HepG2 (cell line): Measurements from ENCODE around the gene CST4. TPM values are rescaled to one million over a fixed set of nuclear protein-coding genes. Genes with fewer than 3 reads are reported as not detected.

Source experiments
- ATAC-seq: fragments of 200-7000 bp; cut with Tn5 transposase; 3 replicates; pipeline ENCODE4 v1.9.1; 2020; ENCODE audit warnings: mild to moderate bottlenecking, moderate library complexity
- BruUV-seq: library from RNA; stranded (reverse); fragments of 400-500 nt; replicated peaks from 2 replicates; lab custom pipeline; 2021; lab: Mats Ljungman, UMichigan
- CTCF ChIA-PET: fragments of 300-600 bp; formaldehyde crosslinking; extraction: SDS; loops from one replicate; lab custom pipeline; 2021; ENCODE audit warnings: low total read pairs, inconsistent platforms, low intra/inter-chr PET ratio; lab: Yijun Ruan, JAX
- POLR2A ChIA-PET: fragments of 350-600 bp; sonication (Branson Sonifier 250); formaldehyde crosslinking; loops from one replicate; lab custom pipeline; 2020; ENCODE audit warnings: antibody characterized with exemption, inconsistent platforms; lab: Yijun Ruan, JAX
- DNase-seq: peaks from one replicate; pipeline ENCODE4 v3.0.0-alpha.2; 2015; ENCODE audit warnings: low spot score
- FAIRE-seq: peaks from 3 replicates; lab custom pipeline; 2011; peaks lifted over from hg19 to GRCh38; lab: Jason Lieb, UNC
- H2AFZ ChIP-seq: one replicate; pipeline ENCODE4 v1.6.1; 2011; ENCODE audit warnings: low read length, inconsistent platforms
- H3K27ac ChIP-seq: fragments of 300-600 bp; 3 replicates; pipeline ENCODE4 v1.8.0; 2011; ENCODE audit warnings: mixed run types, mild to moderate bottlenecking, mixed read lengths, low read length, inconsistent platforms; ENCODE audit not compliant: insufficient read depth; ENCODE audit errors: extremely low read length
- H3K27me3 ChIP-seq, 2 experiments: fragments of 200-600 bp in 1 of 2; 2 replicates in 1 of 2; 3 replicates in 1 of 2; pipeline versions ENCODE4 v1.6.0 to v1.8.0; 2011; ENCODE audit warnings: low read length in 2 of 2, mild to moderate bottlenecking in 2 of 2, moderate library complexity in 2 of 2, inconsistent platforms in 1 of 2; ENCODE audit not compliant: insufficient read depth in 2 of 2, control insufficient read depth in 1 of 2
- H3K36me3 ChIP-seq, 2 experiments: fragments of 200-600 bp in 1 of 2; replicated peaks in 1 of 2; 2 replicates in 1 of 2; 3 replicates in 1 of 2; pipeline versions ENCODE4 v1.5.1 to v1.8.0; 2011; ENCODE audit warnings: low read length in 2 of 2, inconsistent platforms in 1 of 2; ENCODE audit not compliant: insufficient read depth in 2 of 2, control insufficient read depth in 1 of 2
- H3K4me1 ChIP-seq: 2 replicates; pipeline ENCODE4 v1.5.1; 2012; ENCODE audit warnings: low read length, inconsistent platforms; ENCODE audit not compliant: insufficient read depth
- H3K4me2 ChIP-seq: 2 replicates; pipeline ENCODE4 v1.6.0; 2011; ENCODE audit warnings: low read depth, low read length, inconsistent platforms
- H3K4me3 ChIP-seq, 3 experiments: fragments of 200-600 bp in 1 of 3; sonication (generic), shearing (Covaris generic) in 1 of 3; replicated peaks in 1 of 3; 2 replicates each; pipeline ENCODE4 v1.5.1; 2011 to 2016; ENCODE audit warnings: low read length in 3 of 3, inconsistent platforms in 2 of 3, low read depth in 2 of 3, mild to moderate bottlenecking in 2 of 3, control low read depth in 1 of 3, mixed read lengths in 1 of 3; ENCODE audit not compliant: insufficient read depth in 1 of 3
- H3K79me2 ChIP-seq: one replicate; pipeline ENCODE4 v1.6.1; 2011; ENCODE audit warnings: low read length, inconsistent platforms; ENCODE audit not compliant: insufficient read depth
- H3K9ac ChIP-seq: 2 replicates; pipeline ENCODE4 v1.6.0; 2011; ENCODE audit warnings: mild to moderate bottlenecking, low read depth, low read length, inconsistent platforms; ENCODE audit not compliant: insufficient read depth
- H3K9me3 ChIP-seq: 2 replicates; pipeline ENCODE4 v1.5.1; 2012; ENCODE audit warnings: mild to moderate bottlenecking, low read length
- H4K20me1 ChIP-seq: 2 replicates; pipeline ENCODE4 v1.6.0; 2011; ENCODE audit warnings: inconsistent platforms, mild to moderate bottlenecking, low read length, moderate library complexity; ENCODE audit not compliant: insufficient read depth
- ATF7 ChIP-seq, 2 experiments: fragments of 450-650 bp in 1 of 2; sonication (generic) in 1 of 2; formaldehyde crosslinking in 1 of 2; IDR thresholded peaks; 2 replicates each; pipeline versions ENCODE4 v1.4.0 to v1.6.1; 2016 to 2020; ENCODE audit warnings: antibody characterized with exemption in 1 of 2, mild to moderate bottlenecking in 1 of 2, missing genetic modification reagents in 1 of 2
- CREB1 ChIP-seq, 2 experiments: fragments of 450-650 bp in 1 of 2; IDR thresholded peaks; 2 replicates each; pipeline ENCODE4 v1.6.1; 2016 to 2017; ENCODE audit warnings: control low read depth in 1 of 2, mild to moderate bottlenecking in 1 of 2, missing compliant biosample characterization in 1 of 2, missing genetic modification characterization in 1 of 2
- HIVEP1 ChIP-seq: sonication (generic); formaldehyde crosslinking; IDR thresholded peaks from 2 replicates; pipeline ENCODE4 v1.4.0; 2020; ENCODE audit warnings: mild to moderate bottlenecking, missing genetic modification reagents
- NFATC3 ChIP-seq: sonication (generic); formaldehyde crosslinking; IDR thresholded peaks from 2 replicates; pipeline ENCODE4 v1.5.1; 2020; ENCODE audit warnings: mild to moderate bottlenecking, missing genetic modification reagents
- SNAI1 ChIP-seq: sonication (generic); formaldehyde crosslinking; IDR thresholded peaks from 2 replicates; pipeline ENCODE4 v1.5.0; 2020; ENCODE audit warnings: mild to moderate bottlenecking, missing genetic modification reagents, borderline replicate concordance
- ZNF143 ChIP-seq: sonication (generic); formaldehyde crosslinking; IDR thresholded peaks from 2 replicates; pipeline ENCODE4 v1.4.0; 2020; ENCODE audit warnings: missing genetic modification reagents
- ZNF17 ChIP-seq: sonication (generic); formaldehyde crosslinking; IDR thresholded peaks from 2 replicates; pipeline ENCODE4 v1.5.0; 2020; ENCODE audit warnings: mild to moderate bottlenecking, missing genetic modification reagents
- ZNF326 ChIP-seq: sonication (generic); formaldehyde crosslinking; IDR thresholded peaks from 2 replicates; pipeline ENCODE4 v1.4.0; 2020; ENCODE audit warnings: missing genetic modification reagents, borderline replicate concordance
- ZNF605 ChIP-seq: sonication (generic); formaldehyde crosslinking; IDR thresholded peaks from 2 replicates; pipeline ENCODE4 v1.8.0; 2022; ENCODE audit warnings: mild to moderate bottlenecking, missing genetic modification reagents
- WGBS: methylation state at CpG from one replicate; pipeline ENCODE4 v1.1.6; 2017; ENCODE audit warnings: low lambda C conversion rate; 5-methylcytosine and 5-hydroxymethylcytosine counted together
- in situ Hi-C: cut with HindIII; loops from 2 replicates; pipeline ENCODE4 v1.10.0; 2017; ENCODE audit warnings: low pct_unique_long_range_greater_than_20kb; ENCODE audit not compliant: extremely low pct_ligation_motif_present
- intact Hi-C: fragments of 100-400 bp; cut with micrococcal nuclease; formaldehyde crosslinking; loops from one replicate; pipeline ENCODE4 v1.10.0; 2022; ENCODE audit not compliant: unreplicated experiment
- polyA plus RNA-seq, 8 experiments: library from polyadenylated mRNA; depleted of rRNA in 3 of 8; stranded (reverse) in 7 of 8; unstranded in 1 of 8; fragments of >200 nt; fragmentation: Illumina TruSeq in 4 of 8; extraction: Trizol in 4 of 8; gene quantifications; 2 replicates each; pipeline versions ENCODE4 v1.2.1 to v1.2.3, GENCODE V29; 2011 to 2016; ENCODE audit warnings: low read depth in 4 of 8, missing spikeins in 1 of 8, mixed read lengths in 1 of 8; ENCODE audit not compliant: insufficient read depth in 1 of 8
- total RNA-seq, 5 experiments: library from RNA; depleted of rRNA; stranded (reverse); fragments of >200 nt; fragmentation: Illumina TruSeq; extraction: Trizol; gene quantifications; 2 replicates each; pipeline ENCODE4 v1.2.3, GENCODE V29; 2016; ENCODE audit warnings: low read depth in 1 of 5
- TF ChIP-seq, protein P1 (sequence below): sonication (generic); formaldehyde crosslinking; IDR thresholded peaks from 2 replicates; pipeline ENCODE4 v1.4.0; 2020; ENCODE audit warnings: missing genetic modification reagents
- TF ChIP-seq, protein P2 (sequence below): sonication (generic); formaldehyde crosslinking; IDR thresholded peaks from 2 replicates; pipeline ENCODE4 v1.5.0; 2020; ENCODE audit warnings: missing genetic modification reagents, mild to moderate bottlenecking, borderline replicate concordance

The CST4 gene
- total and polyA plus RNA-seq, 2 of the 13 experiments (the other 11 are each of a cell fraction or from before 2014, with no cell fraction given) = not detected

DNA sequence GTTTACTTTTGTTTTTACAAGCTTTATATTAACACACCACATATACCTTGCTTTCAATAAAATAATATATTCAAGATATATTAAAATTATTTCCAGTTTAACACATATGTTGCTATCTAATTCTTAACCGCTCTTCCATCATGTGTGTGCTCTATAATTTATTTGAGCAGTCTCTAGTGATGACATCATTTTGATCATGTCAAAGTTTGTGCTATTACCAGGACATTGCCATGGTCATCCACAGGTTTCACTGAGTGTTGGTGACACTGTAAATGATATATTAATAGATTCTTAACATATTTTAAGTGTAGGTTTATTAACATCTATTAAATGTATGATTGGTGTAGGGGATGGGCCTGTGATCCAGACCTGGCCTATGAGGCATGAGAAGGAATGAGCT, 17.1 kb upstream of the CST4 start:
- H3K4me1 ChIP-seq = no peaks in the 10 kb centered on the region
- no peaks in the 10 kb centered on the region for H3K79me2 ChIP-seq
- no peaks in the 10 kb centered on the region for H3K9me3 ChIP-seq
- no peak overlapping the region for H3K4me3 ChIP-seq
- no peaks in the 10 kb centered on the region for H3K36me3 ChIP-seq
- ATAC-seq (no peak), DNase-seq (no peak), FAIRE-seq (no peak)
- 1% methylated on average over 1 of the region's 1 CpG for WGBS
- H3K9ac ChIP-seq = no peak overlapping the region
- ChIA-PET POLR2A (no interaction called here), CTCF (no interaction called here)
- H3K4me2 ChIP-seq = no peak overlapping the region
- 0 out of 5 replicates have a peak, but pooled peaks cover 0 to 4% of the 10 kb centered on the region in 2 experiments for H3K27me3 ChIP-seq
- no peak overlapping the region for H2AFZ ChIP-seq
- no peak overlapping the region for H3K27ac ChIP-seq
- intact Hi-C loops (no loop called here), in situ Hi-C loops (no loop called here)
- H4K20me1 ChIP-seq = no peaks in the 10 kb centered on the region
- BruUV-seq = no TSS peak
- TF ChIP-seq ZNF143 (CRISPR knock-in tag) = no peak
- peak; percentile 67 for TF ChIP-seq CREB1 (IDR thresholded peaks at IDR 0.05)
- no peak for TF ChIP-seq CREB1 (CRISPR knock-in tag; IDR thresholded peaks at IDR 0.05)
- TF ChIP-seq ZNF17 = no peak
- peak; percentile 92 for TF ChIP-seq ATF7 (IDR thresholded peaks at IDR 0.05)
- TF ChIP-seq ATF7 (CRISPR knock-in tag; IDR thresholded peaks at IDR 0.05) = no peak

DNA sequence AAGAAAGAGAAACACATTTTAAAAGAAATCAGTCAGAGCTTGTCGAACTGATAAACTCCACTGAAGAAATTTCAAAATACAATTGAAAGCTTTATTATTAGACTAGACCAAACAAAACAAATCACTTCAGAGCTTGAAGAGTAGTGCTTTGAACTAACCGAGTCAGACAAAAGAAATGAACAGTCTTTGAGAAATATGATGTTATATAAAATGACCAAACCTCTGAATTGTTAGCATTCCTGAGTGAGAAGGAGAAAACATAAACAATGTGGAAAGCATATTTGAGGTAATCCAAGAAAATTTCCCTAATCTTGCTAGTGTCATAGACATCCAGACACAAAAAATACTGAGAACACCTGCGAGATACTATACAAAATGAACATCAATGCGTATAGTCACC, 13.2 kb upstream of the CST4 start:
- FAIRE-seq (no peak), DNase-seq (no peak), ATAC-seq (no peak)
- 13% methylated on average over 4 of the region's 4 CpGs for WGBS
- ChIA-PET POLR2A (no interaction called here), CTCF (no interaction called here)
- Histone ChIP-seq H3K4me2 (no peak overlapping the region), H2AFZ (no peak overlapping the region), H3K4me3 (no peak overlapping the region), H3K9ac (no peak overlapping the region), H3K9me3 (no peaks in the 10 kb centered on the region), H4K20me1 (no peaks in the 10 kb centered on the region), H3K27ac (no peak overlapping the region), H3K79me2 (no peaks in the 10 kb centered on the region), H3K36me3 (no peaks in the 10 kb centered on the region), H3K4me1 (no peaks in the 10 kb centered on the region), H3K27me3 (peaks cover 0 to 8% of the 10 kb centered on the region in 2 experiments; a peak in 2 of 5 replicates)
- intact Hi-C loops (no loop called here), in situ Hi-C loops (no loop called here)
- no TSS peak for BruUV-seq
- TF ChIP-seq SNAI1 (CRISPR knock-in tag) (no peak), HIVEP1 (CRISPR knock-in tag) (no peak), ZNF326 (CRISPR knock-in tag) (no peak), ZNF605 (no peak), NFATC3 (CRISPR knock-in tag) (no peak)
- TF ChIP-seq, protein P1, sequence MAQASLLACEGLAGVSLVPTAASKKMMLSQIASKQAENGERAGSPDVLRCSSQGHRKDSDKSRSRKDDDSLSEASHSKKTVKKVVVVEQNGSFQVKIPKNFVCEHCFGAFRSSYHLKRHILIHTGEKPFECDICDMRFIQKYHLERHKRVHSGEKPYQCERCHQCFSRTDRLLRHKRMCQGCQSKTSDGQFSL = no peak
- TF ChIP-seq, protein P2, sequence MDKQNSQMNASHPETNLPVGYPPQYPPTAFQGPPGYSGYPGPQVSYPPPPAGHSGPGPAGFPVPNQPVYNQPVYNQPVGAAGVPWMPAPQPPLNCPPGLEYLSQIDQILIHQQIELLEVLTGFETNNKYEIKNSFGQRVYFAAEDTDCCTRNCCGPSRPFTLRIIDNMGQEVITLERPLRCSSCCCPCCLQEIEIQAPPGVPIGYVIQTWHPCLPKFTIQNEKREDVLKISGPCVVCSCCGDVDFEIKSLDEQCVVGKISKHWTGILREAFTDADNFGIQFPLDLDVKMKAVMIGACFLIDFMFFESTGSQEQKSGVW = no peak
